Fibroblast of skin of left biceps (primary cell): ENCODE data around the gene CLDN16.
A peak's percentile ranks its signal among the peaks of the same experiment; 100 is the strongest.

Source experiments
- DNase-seq, 2 experiments: peaks; one replicate each; pipeline ENCODE4 v3.0.0-alpha.2; 2013; ENCODE audit warnings: low read depth in 2 of 2

Gene CLDN16, protein sequence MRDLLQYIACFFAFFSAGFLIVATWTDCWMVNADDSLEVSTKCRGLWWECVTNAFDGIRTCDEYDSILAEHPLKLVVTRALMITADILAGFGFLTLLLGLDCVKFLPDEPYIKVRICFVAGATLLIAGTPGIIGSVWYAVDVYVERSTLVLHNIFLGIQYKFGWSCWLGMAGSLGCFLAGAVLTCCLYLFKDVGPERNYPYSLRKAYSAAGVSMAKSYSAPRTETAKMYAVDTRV

DNA sequence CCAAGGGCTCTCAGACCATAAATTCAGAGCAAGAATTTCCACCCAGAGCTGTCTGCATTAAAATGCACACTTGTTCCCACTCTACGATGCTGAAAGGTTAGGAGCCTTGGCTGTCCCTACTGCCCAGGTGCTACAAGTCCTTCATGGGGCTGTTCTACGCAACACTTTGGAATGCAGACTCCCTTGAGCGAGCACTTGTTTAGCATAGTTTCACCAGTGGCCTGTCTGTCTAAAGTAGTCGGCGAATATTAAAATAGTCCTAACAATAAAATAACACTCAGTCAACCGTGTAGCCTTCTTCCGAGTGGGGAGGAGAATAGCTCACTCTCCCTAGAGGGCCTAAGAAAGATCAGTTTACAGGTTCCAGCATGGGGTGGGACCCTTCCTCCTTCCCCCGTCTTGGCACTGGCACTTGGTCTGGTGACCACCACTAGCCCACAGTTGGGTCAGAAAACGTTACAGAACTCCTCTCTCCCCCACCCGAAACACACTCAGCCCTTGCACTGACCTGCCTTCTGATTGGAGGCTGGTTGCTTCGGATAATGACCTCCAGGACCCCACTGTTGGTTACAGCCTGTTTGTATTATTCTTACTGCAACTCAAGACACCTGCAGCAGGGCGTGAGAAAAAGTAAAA lies at the start of gene CLDN16:
Gene CLDN16 (plus strand): TSS at position 586 of the 636 bp plus-strand sequence. CDS start 167 bp downstream, outside the sequence.
- no peak for DNase-seq

DNA sequence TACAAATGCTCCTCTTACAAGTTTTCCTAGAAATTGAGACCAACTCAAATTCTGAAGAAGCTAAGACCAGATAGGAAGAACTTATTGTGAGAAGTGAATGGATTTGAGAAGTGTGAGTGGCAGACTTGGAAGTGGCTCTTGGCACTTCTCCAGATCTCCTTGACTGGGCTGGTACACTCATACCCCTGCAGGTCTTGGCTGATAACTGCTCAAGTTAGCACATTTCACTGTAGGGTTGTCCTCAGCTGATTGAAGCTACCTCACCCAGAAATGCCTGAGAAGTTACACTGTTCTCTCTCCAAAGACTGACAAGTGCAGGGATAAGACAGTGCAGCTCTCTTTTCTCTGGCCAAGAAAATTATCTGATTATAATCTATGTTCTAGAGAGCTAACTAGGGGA lies 49.2 kb upstream of the CLDN16 start:
- no peak for DNase-seq

DNA sequence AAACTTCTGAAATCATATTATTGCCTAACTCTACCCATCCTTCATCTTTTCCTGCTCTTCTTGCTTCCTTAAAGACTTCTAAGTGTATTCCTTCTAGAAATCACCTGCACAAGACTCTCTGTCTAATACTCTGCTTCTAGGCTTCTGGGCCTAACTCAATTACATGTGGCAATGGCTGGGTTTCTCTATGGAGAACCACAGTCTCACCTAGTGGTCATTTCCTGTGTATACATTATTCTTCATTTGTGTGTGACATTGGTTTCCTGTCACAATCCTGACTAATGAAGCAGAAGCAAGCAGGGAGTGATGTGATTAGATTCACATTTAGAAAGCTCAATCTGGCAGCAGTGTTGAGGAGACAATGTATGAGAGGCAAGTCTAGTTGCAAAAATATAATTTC lies 48.8 kb upstream of the CLDN16 start:
- no peak for DNase-seq

DNA sequence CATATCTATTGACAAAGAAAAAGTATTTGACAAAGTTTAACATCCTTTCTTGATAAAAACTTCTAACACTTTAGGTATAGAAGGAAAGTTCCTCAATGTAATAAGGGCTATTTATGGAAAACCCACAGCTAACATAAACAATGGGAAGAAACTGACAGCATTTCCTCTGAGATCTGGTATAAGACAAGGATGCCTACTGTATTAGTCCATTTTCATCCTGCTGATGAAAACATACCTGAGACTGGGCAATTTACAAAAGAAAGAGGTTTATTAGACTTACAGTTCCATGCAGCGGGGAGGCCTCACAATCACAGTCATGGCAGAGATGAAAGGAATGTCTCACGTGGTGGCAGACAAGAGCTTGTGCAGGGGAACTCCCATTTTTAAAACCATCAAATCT lies 47.9 kb upstream of the CLDN16 start:
- no peak for DNase-seq

DNA sequence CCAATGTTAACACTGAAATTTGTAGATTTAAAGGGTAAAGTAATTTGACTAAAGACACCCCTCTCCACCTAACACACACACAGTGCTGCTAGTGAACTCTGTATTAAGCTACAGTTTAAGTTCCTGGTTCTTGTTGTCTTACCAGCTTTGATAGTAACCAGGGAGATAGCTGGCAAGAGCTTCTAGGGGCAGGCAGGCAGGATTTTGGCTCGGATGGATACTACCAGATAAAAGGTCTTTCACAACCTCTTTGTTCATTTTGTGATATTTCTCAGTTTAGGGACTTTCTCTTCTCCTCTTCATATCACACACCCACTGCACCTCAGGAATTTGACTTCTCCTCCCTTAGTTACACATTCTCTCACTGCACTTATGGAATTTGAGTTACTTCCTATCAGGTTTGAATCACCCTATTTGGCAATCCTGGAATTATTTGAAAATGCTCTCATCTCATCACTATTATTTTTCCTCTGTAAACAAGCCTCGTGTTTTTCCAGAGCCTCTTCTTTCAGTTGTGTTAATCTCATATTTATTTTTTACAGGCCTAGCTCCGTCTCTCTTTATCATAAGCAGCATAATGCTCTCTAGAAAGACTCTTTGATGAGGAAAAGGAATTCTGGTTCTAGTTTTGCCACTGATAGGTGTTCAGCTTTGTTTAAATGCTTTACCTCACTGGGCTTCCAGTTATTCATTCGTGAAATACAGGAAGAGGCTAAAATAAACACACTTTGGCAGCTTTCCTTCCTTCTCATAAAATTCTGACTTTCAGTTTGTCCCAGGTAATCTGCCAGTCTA lies 42.7 kb upstream of the CLDN16 start:
- peak; percentile 86 to 88 for DNase-seq

DNA sequence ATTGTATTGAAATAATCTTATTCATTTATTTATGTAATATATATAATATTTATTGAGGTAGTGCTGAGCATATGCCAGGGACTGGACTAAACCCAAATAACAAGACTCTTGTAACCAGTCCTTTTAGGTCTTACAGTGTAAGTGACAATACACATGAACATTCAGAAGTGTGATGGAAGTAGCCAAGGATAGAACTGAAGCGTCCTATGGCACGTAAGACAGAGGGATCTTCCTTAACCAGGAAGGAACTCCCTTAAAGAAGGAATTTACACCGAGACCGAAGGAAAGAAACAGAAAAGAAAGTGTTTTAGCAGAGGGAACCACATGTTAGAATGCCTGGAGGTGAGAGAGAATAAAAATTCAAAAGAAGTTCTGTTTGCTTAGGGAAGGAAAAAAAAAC lies 42.1 kb upstream of the CLDN16 start:
- no peak for DNase-seq

DNA sequence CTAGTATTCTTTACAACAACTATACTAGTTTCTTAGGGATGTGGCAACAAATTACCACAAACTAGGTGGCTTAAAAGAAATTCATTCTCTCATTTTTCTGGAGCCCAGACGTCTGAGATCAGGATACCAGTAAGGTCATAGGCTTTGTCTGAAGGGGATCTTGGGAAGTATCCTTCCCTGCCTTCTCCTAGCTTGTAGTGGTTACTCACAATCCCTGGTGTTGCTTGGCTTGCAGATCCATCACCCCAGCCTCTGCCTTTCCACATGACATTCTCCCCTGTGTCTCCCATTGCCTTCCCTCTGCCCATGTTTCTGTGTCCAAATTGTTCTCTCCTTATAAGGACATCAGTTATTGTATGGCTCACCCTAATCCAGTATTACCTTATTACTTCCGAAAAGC lies 41.4 kb upstream of the CLDN16 start:
- no peak for DNase-seq

DNA sequence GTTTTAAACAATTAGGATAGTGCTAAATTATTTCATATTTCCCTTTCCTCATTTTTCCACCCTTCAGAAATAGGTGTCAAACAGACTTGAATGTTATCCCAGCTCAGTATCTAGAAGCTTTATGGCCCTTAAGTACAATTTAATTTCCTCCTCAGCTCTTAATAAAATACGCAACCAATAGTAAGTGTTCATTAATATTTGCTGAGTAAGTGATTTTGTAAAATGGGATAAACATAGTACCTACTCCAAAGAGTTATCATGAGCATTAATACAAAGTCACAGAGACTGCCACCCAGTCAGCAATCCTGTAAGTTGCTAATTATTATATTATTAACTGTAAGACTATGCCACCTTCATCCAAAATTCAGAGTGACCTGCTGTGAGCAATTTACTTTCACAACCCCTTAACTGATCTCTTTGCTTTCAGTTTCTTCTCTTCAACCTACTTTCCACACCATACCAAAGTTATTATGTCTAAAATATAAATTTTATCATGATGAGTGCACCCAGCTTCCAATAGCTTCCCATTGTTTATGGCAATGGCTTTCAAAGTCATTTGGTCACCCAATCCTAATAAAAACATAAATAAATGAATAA lies 35.0 kb upstream of the CLDN16 start:
- DNase-seq = no peak

DNA sequence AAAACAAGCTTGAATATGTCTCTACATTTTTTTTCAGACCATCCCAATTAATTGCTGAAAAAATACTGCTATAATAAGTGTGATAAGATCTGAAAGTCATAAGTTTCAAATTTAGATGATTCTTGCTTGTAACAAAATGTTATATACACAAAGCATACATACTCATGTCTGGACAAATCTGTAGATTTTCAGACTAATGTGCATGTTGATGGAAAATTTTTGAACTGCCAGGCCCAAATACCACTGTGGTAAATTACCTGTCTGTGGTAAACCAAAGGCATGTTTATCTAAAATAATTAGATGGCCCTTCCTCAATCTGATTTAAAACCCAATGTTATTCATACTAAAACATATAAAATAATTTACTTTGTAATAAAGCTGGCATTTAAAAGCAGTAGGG lies 31.7 kb upstream of the CLDN16 start:
- no peak for DNase-seq

DNA sequence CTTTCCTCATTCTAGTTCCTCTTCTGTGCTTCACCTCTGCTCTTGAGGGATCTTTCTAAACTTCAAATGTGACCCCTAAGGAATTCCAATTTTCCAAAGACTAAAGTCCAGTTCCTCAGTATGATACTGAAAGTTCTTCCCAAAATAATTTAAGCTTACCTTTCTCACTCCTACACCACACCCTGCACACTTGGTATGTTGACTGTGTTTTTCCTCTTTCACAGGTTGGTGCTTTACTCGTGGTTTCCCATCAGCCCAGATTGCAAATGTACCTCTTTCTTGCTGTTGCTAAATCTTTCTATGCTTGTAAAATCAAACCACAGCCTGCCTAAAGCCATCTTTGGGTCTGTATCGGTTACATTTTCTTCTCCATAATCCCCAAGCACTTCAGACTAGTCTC lies 30.5 kb upstream of the CLDN16 start:
- no peak for DNase-seq

DNA sequence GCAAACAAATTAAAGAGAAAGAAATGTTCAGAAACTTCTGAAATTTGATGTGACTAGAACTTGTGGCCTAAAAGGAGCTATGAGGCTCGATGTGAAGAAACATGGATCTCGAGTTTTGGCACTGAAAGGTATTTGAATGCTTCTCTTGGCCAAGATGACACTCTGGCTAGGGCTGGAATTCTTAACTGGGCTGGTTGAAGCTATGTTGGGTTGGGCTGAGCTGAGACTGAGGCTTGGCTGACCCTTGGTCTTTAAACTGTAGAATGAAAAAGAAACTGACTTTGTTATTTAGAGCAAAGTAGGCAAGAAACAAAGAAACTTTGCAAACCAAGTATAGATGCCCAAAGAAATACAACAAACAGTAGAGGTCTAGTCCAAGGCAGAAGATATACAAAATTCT lies 28.1 kb upstream of the CLDN16 start:
- no peak for DNase-seq

DNA sequence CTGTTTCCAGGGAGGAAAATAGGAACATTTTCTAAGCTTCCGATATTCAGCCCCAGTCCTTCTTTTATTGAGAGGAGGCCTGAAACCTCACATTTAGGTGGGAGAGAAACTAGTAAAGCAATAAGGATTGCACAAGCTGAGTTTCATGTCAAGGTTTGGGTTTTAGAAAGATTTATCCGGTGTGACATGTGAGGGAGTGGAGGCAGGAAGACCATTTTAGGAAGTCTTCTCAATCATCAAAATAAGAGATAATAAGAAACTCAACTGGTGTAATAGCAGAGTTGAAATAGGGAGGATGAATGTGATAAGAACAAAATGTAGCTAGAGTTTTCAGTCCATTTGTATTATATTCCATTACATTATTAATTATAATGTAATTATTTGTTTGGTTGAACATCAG lies 27.7 kb upstream of the CLDN16 start:
- no peak for DNase-seq

DNA sequence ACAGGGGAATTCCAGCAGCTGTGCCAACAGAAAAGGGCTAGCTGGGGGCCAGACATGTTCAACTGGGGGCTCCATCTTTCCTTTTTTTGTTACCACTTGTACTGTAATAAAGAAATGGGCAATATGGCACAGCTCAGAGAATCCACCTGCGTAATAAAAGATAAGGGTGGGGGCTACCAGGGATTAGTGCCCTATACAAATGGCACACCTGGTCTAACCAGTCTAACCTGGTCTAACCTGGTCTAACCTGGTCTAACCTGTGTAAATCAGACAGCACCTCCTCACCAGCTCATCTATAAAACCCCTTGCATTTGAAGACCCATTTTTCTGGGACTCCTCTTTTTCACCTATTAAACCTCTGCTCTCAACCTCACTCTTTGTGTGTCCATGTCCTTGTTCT lies 26.2 kb upstream of the CLDN16 start:
- no peak for DNase-seq

DNA sequence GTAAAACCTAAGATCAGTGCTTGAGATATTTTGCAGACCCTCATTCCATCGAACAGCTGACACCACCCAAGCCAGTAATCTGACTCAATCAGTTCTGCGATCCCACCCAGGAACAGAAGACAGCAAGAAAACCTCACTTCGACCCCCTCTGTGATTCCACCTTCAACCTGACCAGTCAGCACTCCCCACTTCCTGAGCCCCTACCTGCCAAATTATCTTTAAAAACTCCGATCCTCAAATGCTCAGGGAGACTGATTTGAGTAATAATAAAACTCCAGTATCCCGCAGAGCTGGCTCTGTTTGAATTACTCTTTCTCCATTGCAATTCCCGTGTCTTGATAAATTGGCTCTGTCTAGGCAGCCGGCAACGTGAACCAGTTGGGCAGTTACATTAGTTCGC lies 25.7 kb upstream of the CLDN16 start:
- no peak for DNase-seq

DNA sequence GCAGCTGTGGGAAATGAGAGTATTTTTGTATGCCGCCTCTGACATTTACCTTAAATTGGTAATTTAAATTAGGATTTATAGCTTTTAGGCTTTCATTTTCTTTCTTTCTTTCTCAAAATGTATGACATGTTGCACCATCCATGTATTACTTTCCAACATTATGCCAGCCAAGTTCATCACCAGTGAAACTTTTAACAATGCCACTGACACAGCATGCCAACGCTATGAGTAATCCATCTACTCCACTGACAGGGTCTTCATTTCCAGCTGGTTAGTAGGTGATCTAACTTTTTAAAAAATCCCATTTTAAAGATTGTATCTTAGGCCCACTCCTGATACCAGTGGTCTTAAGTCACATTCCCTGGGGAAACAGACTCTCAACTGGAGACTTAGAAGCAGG lies 21.8 kb upstream of the CLDN16 start:
- no peak for DNase-seq

DNA sequence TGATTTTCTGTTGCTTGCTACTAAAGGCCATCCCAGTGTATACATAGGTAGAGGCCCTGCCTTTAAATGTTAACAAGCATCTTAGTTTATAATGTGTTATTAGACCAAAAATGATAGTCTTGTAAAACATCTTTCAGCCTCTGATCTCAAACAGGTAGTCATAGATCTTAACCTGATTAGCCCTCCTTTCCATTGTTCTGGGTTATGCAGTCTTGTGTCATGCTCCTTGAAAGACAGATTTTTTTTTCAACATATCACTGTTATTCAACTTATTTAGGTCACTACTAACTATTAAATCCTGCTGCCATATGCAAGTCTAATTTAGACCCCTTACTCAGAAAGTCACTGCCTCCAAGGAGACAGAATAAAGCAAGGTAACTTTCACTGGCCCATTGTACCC lies 19.1 kb upstream of the CLDN16 start:
- DNase-seq = no peak

DNA sequence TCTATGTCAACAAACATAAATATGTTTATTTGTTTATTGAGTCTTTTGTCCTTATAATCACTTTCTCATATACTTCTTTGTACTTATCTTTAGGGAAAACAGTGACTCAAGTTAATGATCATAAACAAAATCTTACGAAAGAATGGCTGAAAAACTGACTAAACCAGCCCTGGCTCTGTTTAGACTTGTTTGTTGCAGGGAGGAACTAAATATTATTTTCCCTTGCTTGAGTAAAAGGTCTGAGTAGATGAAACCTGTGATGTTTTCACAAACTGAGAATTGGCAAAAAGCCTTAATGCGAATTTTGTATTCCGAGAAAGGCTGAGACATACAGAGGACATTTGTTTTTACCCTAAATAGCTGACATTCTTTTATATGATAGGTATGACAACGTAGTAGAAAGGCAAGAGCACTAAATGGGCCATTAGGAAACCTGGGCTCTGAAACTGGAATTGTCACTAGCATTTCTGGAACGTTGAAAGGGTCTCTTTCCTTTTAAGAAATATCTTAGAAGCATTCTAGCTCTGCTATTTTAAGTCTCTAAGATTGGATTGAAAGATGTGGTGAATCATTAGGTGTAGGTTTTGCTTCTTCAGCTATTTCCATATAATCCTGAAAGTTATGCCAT lies 18.2 kb upstream of the CLDN16 start:
- DNase-seq = no peak

DNA sequence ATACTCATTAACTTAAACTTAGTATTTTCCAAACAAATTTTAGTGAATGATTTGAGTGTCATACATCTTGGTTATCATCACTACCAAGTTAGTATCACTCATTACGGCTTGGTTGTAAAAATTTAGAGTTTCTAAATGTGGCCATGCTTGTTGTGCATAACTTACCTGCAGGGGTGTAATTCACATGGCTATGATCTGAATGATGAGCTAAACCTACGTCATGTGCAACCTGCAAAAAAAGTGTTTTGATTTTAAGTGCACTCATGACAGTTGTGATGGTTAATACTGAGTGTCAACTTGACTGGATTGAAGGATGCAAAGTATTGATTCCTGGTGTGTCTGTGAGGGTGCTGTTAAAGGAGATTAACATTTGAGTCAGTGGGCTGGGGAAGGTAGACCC lies 17.6 kb upstream of the CLDN16 start:
- DNase-seq = no peak

DNA sequence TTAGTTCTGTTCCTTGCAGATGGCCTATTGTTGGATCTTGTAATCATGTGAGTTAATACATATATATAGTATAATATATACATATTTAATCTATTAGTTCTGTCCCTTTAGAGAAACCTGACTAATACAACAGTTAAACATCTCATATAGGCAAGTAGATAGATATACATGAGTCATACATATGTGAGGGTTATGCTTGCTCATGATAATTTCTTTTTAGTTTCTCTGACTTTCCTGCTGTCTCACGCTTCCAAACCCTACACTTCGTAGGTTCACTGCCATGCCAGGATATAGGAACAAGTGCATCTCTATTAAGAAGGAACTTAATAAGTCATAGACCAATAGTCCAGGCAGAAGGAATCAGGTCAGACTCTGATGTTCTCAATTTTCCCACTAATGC lies 16.8 kb upstream of the CLDN16 start:
- no peak for DNase-seq

DNA sequence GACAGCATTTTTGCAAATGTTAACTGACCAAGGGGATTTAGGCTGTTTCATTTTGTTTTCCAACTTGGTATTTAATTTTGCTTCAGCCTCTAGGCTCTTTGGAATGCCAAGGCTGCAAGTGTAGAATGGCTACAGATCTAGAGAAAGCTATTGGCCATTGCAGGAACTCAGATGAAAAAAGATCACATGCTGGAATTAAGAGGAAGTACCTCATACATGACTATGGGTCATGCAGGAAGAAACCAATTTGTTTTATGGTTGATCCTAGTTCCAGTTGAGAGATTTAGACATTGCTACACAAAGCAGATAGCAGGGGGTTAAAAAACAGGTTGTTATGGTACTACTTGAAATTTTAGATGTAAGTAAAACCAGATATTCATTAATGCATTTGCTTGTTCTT lies 12.7 kb upstream of the CLDN16 start:
- DNase-seq = no peak

DNA sequence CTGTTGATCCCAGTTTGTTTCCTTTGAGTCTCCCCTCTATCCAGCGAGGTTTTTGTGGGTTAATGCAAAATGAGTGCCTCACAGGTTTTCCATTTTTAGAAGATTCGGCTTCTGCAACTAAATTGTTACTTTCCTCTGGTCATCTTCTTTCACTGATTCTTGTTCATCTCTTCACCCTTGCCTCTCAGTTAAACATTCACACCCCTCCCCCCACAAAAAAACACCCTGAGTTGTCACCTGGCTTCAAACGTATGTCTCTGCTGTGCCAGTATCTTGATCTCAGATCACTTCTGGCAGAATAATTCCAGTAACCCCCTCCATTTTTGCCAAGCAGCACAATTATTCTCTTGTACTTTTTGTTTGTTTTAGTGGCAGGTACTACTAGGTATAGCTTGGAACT lies 12.3 kb upstream of the CLDN16 start:
- DNase-seq = no peak

DNA sequence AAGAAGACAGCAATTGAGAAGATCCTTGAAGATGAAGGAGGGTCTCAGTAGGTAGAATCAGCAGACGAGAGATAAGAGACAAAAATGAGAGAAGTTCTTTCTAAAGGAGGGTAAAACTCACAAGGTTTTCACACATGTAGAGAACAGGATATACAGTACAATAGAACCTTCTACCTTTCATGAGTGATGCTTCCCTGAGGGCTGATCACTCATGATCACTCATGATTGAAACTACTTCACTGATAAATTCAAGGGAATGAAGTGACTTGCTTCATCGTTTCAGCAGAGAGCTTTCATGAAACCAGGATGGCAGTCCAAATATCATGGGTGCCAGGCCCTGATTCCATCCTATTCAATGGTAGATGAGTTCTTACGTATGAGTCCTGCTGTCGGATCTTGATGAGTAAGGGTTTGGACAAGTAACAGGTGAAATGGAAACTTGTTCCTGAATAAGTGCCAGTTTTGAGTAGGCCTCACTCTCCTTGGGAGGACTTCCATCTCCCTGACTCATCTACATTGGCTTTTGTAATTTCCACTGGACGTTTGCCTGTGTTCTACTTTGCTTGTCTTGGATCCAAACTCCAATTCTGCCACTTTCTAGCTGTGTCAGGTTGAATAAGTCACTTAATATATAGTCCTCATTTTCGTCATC lies 9.6 kb upstream of the CLDN16 start:
- DNase-seq = peak; percentile 50 to 53
